Vagina (tissue), 2 donors: ENCODE measurements around the gene CNTNAP5. TPM values are rescaled to one million over a fixed set of nuclear protein-coding genes. Genes with fewer than 3 reads are reported as not detected.

Experiments
- DNase-seq, 2 donors: peaks; one replicate each; pipeline ENCODE4 v3.0.0-alpha.2; 2017; ENCODE audit errors: extremely low spot score in 2 of 2
- H3K27ac ChIP-seq: fragments of 200-600 bp; sonication (generic); one replicate; pipeline ENCODE4 v1.5.1; 2019
- H3K27me3 ChIP-seq: fragments of 200-600 bp; sonication (generic); one replicate; pipeline ENCODE4 v1.5.1; 2019
- H3K36me3 ChIP-seq, 2 donors: fragments of 200-600 bp; sonication (generic); one replicate each; pipeline ENCODE4 v1.5.1; 2017 to 2019
- H3K4me1 ChIP-seq: fragments of 200-600 bp; sonication (generic); one replicate; pipeline ENCODE4 v1.5.1; 2019
- H3K4me3 ChIP-seq, 2 donors: fragments of 200-600 bp; sonication (generic); 1 replicate in 1 of 2; 2 replicates in 1 of 2; pipeline ENCODE4 v1.5.1; 2016 to 2019
- H3K9me3 ChIP-seq: fragments of 200-600 bp; sonication (generic); one replicate; pipeline ENCODE4 v1.5.1; 2019
- CTCF ChIP-seq, 3 experiments: fragments of 450-650 bp in 2 of 3; fragments of 200-600 bp in 1 of 3; sonication (generic) in 1 of 3; IDR thresholded peaks; one replicate each; pipeline ENCODE4 v1.5.1; 2017 to 2019; ENCODE audit warnings: antibody characterized with exemption in 3 of 3, mild to moderate bottlenecking in 2 of 3, moderate library complexity in 2 of 3
- POLR2A ChIP-seq, 2 donors: fragments of 450-650 bp; IDR thresholded peaks; one replicate each; pipeline ENCODE4 v1.6.1; 2017; ENCODE audit warnings: antibody characterized with exemption in 2 of 2, mild to moderate bottlenecking in 2 of 2, moderate library complexity in 2 of 2
- POLR2AphosphoS5 ChIP-seq, 2 donors: sonication (generic); formaldehyde crosslinking; IDR thresholded peaks; one replicate each; pipeline ENCODE4 v1.9.0; 2017; ENCODE audit warnings: antibody characterized with exemption in 2 of 2, mild to moderate bottlenecking in 2 of 2, low read depth in 1 of 2; ENCODE audit not compliant: insufficient read depth in 1 of 2
- intact Hi-C: fragments of 100-400 bp; cut with DNase I; formaldehyde crosslinking; loops from one replicate; pipeline ENCODE4 v1.15.1; 2023
- total RNA-seq: library from RNA; depleted of rRNA; stranded (reverse); fragments of >200 nt; gene quantifications from one replicate; pipeline ENCODE4 v1.2.3, GENCODE V29; 2016

The CNTNAP5 gene
- total RNA-seq, 1 donor from 2014 or later = not detected

- Histone ChIP-seq H3K9me3 (no peaks in the 10 kb centered on the region), H3K36me3 (no peaks in the 10 kb centered on the region), H3K27me3 (no peaks in the 10 kb centered on the region), H3K27ac (no peak overlapping the region), H3K4me3 (no peak overlapping the region), H3K4me1 (no peaks in the 10 kb centered on the region)
- intact Hi-C loops = no loop called here
- TF ChIP-seq POLR2AphosphoS5 (IDR thresholded peaks at IDR 0.05; ENCODE audit: insufficient read depth in 1 of 2, low read depth in 1 of 2) = no peak
- no peak for TF ChIP-seq CTCF (IDR thresholded peaks at IDR 0.05)
- TF ChIP-seq POLR2A (IDR thresholded peaks at IDR 0.05) = no peak
- DNase-seq = no peak
Measured at GRCh38 chr2:124501575-124502152, 476.6 kb downstream of the CNTNAP5 start.

GRCh38 chr2:124514236-124514635 is 489.1 kb downstream of the CNTNAP5 start:
- Histone ChIP-seq H3K4me3 (no peak overlapping the region), H3K4me1 (no peaks in the 10 kb centered on the region), H3K36me3 (no peaks in the 10 kb centered on the region), H3K9me3 (no peaks in the 10 kb centered on the region), H3K27me3 (no peaks in the 10 kb centered on the region), H3K27ac (no peak overlapping the region)
- intact Hi-C loops = no loop called here
- no peak for DNase-seq
- no peak for TF ChIP-seq POLR2A (IDR thresholded peaks at IDR 0.05)
- no peak for TF ChIP-seq POLR2AphosphoS5 (IDR thresholded peaks at IDR 0.05; ENCODE audit: insufficient read depth in 1 of 2, low read depth in 1 of 2)
- no peak for TF ChIP-seq CTCF (IDR thresholded peaks at IDR 0.05)

GRCh38 chr2:124520953-124521352 is 495.9 kb downstream of the CNTNAP5 start:
- H3K36me3 ChIP-seq = no peaks in the 10 kb centered on the region
- no peaks in the 10 kb centered on the region for H3K9me3 ChIP-seq
- intact Hi-C loops = no loop called here
- no peaks in the 10 kb centered on the region for H3K4me1 ChIP-seq
- H3K27ac ChIP-seq = no peak overlapping the region
- no peak overlapping the region for H3K4me3 ChIP-seq
- TF ChIP-seq POLR2A (IDR thresholded peaks at IDR 0.05) (no peak), CTCF (IDR thresholded peaks at IDR 0.05) (no peak)
- no peak for DNase-seq
- H3K27me3 ChIP-seq = no peaks in the 10 kb centered on the region

GRCh38 chr2:124523096-124523495 is 498.0 kb downstream of the CNTNAP5 start:
- no peaks in the 10 kb centered on the region for H3K4me1 ChIP-seq
- no peak for DNase-seq
- no peak overlapping the region for H3K4me3 ChIP-seq
- intact Hi-C loops = no loop called here
- no peaks in the 10 kb centered on the region for H3K9me3 ChIP-seq
- TF ChIP-seq POLR2AphosphoS5 (IDR thresholded peaks at IDR 0.05; ENCODE audit: insufficient read depth in 1 of 2, low read depth in 1 of 2) (no peak), POLR2A (IDR thresholded peaks at IDR 0.05) (no peak), CTCF (IDR thresholded peaks at IDR 0.05) (no peak)
- no peak overlapping the region for H3K27ac ChIP-seq
- H3K36me3 ChIP-seq = no peaks in the 10 kb centered on the region
- H3K27me3 ChIP-seq = no peaks in the 10 kb centered on the region

- intact Hi-C loops = no loop called here
- Histone ChIP-seq H3K27me3 (no peaks in the 10 kb centered on the region), H3K4me1 (no peaks in the 10 kb centered on the region), H3K9me3 (no peaks in the 10 kb centered on the region), H3K36me3 (no peaks in the 10 kb centered on the region), H3K27ac (no peak overlapping the region), H3K4me3 (no peak overlapping the region)
- no peak for DNase-seq
- TF ChIP-seq POLR2AphosphoS5 (IDR thresholded peaks at IDR 0.05; ENCODE audit: insufficient read depth in 1 of 2, low read depth in 1 of 2) = no peak
- no peak for TF ChIP-seq POLR2A (IDR thresholded peaks at IDR 0.05)
- TF ChIP-seq CTCF (IDR thresholded peaks at IDR 0.05) = no peak
Measured at GRCh38 chr2:124524155-124524915, 499.2 kb downstream of the CNTNAP5 start.
